OCI-LY7 (cell line): ENCODE results near the gene ZNF519. TPM values are rescaled to one million over a fixed set of nuclear protein-coding genes. Genes with fewer than 3 reads are reported as not detected.
"Not testable (repeated sequence)": the region's sequence is repeated elsewhere in the genome, so short reads cannot be mapped to it uniquely, and the experiment has no call there.

Experiments used
- BruUV-seq: library from RNA; stranded (reverse); fragments of 400-500 nt; replicated peaks from 2 replicates; lab custom pipeline; 2021; lab: Mats Ljungman, UMichigan
- CTCF ChIA-PET: fragments of 300-600 bp; sonication (Branson Sonifier 250); formaldehyde crosslinking; loops from one replicate; lab custom pipeline; 2022; ENCODE audit warnings: antibody characterized with exemption; ENCODE audit not compliant: unreplicated experiment; lab: Charles Lee
- POLR2A ChIA-PET: fragments of 300-600 bp; sonication (Branson Sonifier 250); formaldehyde crosslinking; loops from one replicate; lab custom pipeline; 2022; ENCODE audit warnings: antibody characterized with exemption; lab: Charles Lee
- DNase-seq: peaks from one replicate; pipeline ENCODE4 v3.0.0-alpha.2; 2015; ENCODE audit warnings: low spot score
- H2AFZ ChIP-seq: fragments of 200-600 bp; sonication (generic), shearing (Covaris generic); 2 replicates; pipeline ENCODE4 v1.6.1; 2014; ENCODE audit warnings: mild to moderate bottlenecking, antibody characterized with exemption, low read length, moderate library complexity
- H3K27ac ChIP-seq: fragments of 200-600 bp; sonication (generic); 2 replicates; pipeline ENCODE4 v1.5.1; 2014; ENCODE audit warnings: mixed run types, low read depth, mild to moderate bottlenecking, moderate library complexity, low read length, inconsistent platforms; ENCODE audit not compliant: poor library complexity, severe bottlenecking
- H3K36me3 ChIP-seq: fragments of 200-600 bp; sonication (generic); 2 replicates; pipeline ENCODE4 v1.6.1; 2014; ENCODE audit warnings: mild to moderate bottlenecking, antibody characterized with exemption, low read length, moderate library complexity, mixed read lengths; ENCODE audit not compliant: insufficient read depth
- H3K4me1 ChIP-seq: fragments of 200-600 bp; sonication (generic); 2 replicates; pipeline ENCODE4 v1.5.1; 2014; ENCODE audit warnings: mild to moderate bottlenecking, low read length; ENCODE audit not compliant: insufficient read depth, poor library complexity, severe bottlenecking
- H3K4me2 ChIP-seq: fragments of 200-600 bp; sonication (generic); 2 replicates; pipeline ENCODE4 v1.6.1; 2014; ENCODE audit warnings: mild to moderate bottlenecking, low read length
- H3K4me3 ChIP-seq: fragments of 200-600 bp; sonication (generic); 2 replicates; pipeline ENCODE4 v1.5.1; 2014; ENCODE audit warnings: mild to moderate bottlenecking, low read depth, low read length; ENCODE audit not compliant: poor library complexity, severe bottlenecking
- H3K79me2 ChIP-seq: fragments of 200-600 bp; sonication (generic); 2 replicates; pipeline ENCODE4 v1.6.1; 2016; ENCODE audit warnings: low read depth, mild to moderate bottlenecking, low read length, moderate library complexity, mixed read lengths; ENCODE audit not compliant: insufficient read depth
- H3K9me2 ChIP-seq: fragments of 200-600 bp; sonication (generic); 2 replicates; pipeline ENCODE4 v1.6.1; 2016; ENCODE audit warnings: mild to moderate bottlenecking, low read length, mixed read lengths; ENCODE audit not compliant: insufficient read depth
- H3K9me3 ChIP-seq: fragments of 200-600 bp; sonication (generic); 2 replicates; pipeline ENCODE4 v1.6.1; 2014; ENCODE audit warnings: mild to moderate bottlenecking, mixed run types, low read length, mixed read lengths
- H4K20me1 ChIP-seq: fragments of 200-600 bp; sonication (generic); 2 replicates; pipeline ENCODE4 v1.6.1; 2014; ENCODE audit warnings: mild to moderate bottlenecking, antibody characterized with exemption, low read length, moderate library complexity, mixed read lengths; ENCODE audit not compliant: insufficient read depth
- CTCF ChIP-seq: fragments of 200-600 bp; sonication (generic); conservative IDR thresholded peaks from 2 replicates; pipeline ENCODE4 v1.5.1; 2014; ENCODE audit warnings: mild to moderate bottlenecking, antibody characterized with exemption, low read length, moderate library complexity, mixed read lengths
- EZH2phosphoT487 ChIP-seq: fragments of 200-600 bp; sonication (generic); IDR thresholded peaks from 2 replicates; pipeline ENCODE4 v1.6.1; 2018; ENCODE audit warnings: low read depth, borderline replicate concordance, mild to moderate bottlenecking, mixed run types, antibody characterized with exemption, low read length, moderate library complexity, mixed read lengths
- intact Hi-C: fragments of 100-400 bp; cut with micrococcal nuclease; formaldehyde crosslinking; loops from one replicate; pipeline ENCODE4 v1.10.0; 2022; ENCODE audit not compliant: unreplicated experiment
- total RNA-seq, 2 experiments: library from RNA; depleted of rRNA in 1 of 2; stranded (reverse); fragments of >200 nt in 1 of 2; shearing (Covaris generic) in 1 of 2; gene quantifications; 2 replicates each; pipeline ENCODE4 v1.2.3, GENCODE V29; 2014 to 2022

Gene ZNF519
- total RNA-seq, 2 experiments from 2014 or later = 52.7 to 57.6 TPM

DNA sequence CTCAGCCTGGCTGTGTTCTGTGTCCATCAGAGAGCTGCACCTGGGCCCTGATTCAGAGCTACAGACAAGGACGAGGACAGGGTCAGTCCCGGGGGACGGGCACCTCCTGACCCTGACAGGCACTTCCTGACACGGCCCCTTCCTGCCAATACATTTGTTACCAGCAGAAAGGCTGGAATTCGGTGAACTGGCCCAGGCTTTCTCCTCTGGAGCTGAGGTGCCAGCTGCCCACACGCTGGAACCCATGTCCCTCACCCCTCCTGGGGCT, 12.3 kb upstream of the ZNF519 start:
- H3K79me2 ChIP-seq = no peaks in the 10 kb centered on the region
- no peaks in the 10 kb centered on the region for H3K9me2 ChIP-seq
- H3K4me3 ChIP-seq = no peak overlapping the region
- H4K20me1 ChIP-seq = no peaks in the 10 kb centered on the region
- TF ChIP-seq CTCF = no peak
- TF ChIP-seq EZH2phosphoT487 = no peak
- no peak for DNase-seq
- no peak overlapping the region for H3K27ac ChIP-seq
- H3K36me3 ChIP-seq = no peaks in the 10 kb centered on the region
- CTCF ChIA-PET = no interaction called here
- POLR2A ChIA-PET = no interaction called here
- no peak overlapping the region for H2AFZ ChIP-seq
- no TSS peak for BruUV-seq
- intact Hi-C loops = no loop called here
- H3K9me3 ChIP-seq = no peaks in the 10 kb centered on the region
- H3K4me1 ChIP-seq = no peaks in the 10 kb centered on the region
- no peak overlapping the region for H3K4me2 ChIP-seq

DNA sequence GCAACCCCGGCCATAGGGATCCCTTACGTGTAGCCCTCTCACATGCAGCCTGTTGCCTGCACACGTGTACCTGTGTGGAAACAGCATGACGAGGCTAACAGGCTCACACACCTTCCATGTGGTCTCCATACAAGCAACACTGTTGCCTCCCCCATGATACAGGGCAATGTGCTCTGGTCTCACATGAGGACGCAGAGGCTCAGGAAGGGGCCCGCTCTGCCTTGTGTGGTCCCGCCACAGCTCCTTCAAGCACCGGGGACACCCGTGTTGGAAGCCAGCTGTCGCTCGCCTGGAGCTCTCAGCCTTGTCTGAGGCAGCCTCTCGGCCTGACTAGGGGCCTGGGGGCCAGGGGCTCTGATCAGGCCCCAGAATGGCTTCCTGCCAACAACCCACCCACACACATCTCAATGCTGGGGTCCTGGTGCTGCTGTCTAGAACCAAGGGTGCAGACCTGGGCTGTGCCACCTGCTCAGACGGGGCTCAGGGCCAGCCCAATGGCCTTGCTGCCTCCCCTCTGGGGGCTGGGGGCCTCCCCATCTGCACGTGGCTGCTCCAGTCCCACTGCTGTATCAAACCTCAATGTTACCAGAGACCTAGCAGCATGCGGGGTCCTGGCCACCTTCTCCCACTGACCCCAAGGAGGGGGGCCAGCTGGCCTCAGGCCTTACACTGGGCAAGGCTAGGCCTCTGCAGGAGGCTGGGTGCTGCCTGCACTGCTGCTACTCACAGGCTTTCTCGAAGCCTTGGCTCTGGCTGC, 11.8 kb upstream of the ZNF519 start:
- H2AFZ ChIP-seq, DNase-seq, H3K4me2 ChIP-seq, H3K4me1 ChIP-seq, H3K36me3 ChIP-seq, H3K4me3 ChIP-seq, intact Hi-C loops, H3K79me2 ChIP-seq, H3K9me3 ChIP-seq, H3K9me2 ChIP-seq, BruUV-seq, H3K27ac ChIP-seq, CTCF ChIA-PET, POLR2A ChIA-PET, H4K20me1 ChIP-seq: not testable (repeated sequence)

DNA sequence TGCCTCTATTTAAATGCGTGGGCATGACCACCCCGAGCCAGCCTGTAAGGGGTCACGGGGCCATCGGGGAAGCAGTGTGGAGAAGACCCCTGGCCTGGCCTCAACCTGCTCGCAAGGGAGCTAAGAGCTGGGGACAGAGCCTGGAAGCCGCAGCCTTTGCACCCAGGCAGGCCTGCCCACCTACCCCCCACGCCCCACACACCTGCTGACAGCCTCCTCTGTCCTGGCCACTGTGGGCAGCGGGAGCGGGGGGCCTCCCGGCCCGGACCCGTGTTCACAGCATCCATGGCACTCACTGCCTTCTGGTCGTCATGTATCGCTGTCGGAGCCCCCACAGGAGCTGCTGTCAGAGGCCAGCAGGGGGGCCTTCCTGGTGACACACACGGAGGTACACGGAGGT, 11.2 kb upstream of the ZNF519 start:
- H2AFZ ChIP-seq, H4K20me1 ChIP-seq, H3K4me3 ChIP-seq, H3K79me2 ChIP-seq, DNase-seq, H3K9me3 ChIP-seq, BruUV-seq, H3K4me2 ChIP-seq, intact Hi-C loops, H3K36me3 ChIP-seq, H3K9me2 ChIP-seq, POLR2A ChIA-PET, H3K4me1 ChIP-seq, CTCF ChIA-PET, H3K27ac ChIP-seq: not testable (repeated sequence)

DNA sequence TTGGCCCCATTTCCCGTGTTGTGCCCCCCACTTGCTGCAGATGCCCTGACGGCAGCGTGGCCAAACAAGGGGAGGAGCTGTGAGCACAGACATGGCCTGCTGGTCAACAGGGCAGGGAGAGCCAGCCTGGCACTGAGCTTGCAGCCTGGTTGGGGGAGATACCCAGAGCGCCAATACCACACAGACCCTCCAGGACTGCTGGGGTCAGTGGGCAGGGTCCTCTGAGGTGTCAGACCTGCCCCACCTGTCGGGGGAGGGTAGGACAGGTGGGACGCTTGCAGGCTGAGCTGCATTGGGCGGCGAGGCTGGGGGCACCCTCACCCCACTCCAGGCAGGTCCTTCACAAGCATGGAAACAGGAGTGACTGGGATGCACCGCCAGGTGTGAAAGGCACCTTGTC, 9.9 kb upstream of the ZNF519 start:
- H3K27ac ChIP-seq, H3K4me2 ChIP-seq, H3K9me2 ChIP-seq, intact Hi-C loops, H3K4me1 ChIP-seq, H3K9me3 ChIP-seq, DNase-seq, H4K20me1 ChIP-seq, CTCF ChIA-PET, BruUV-seq, H3K36me3 ChIP-seq, H3K79me2 ChIP-seq, POLR2A ChIA-PET, H2AFZ ChIP-seq, H3K4me3 ChIP-seq: not testable (repeated sequence)

- BruUV-seq, H3K36me3 ChIP-seq, H4K20me1 ChIP-seq, DNase-seq, H3K27ac ChIP-seq, H3K79me2 ChIP-seq, H3K9me2 ChIP-seq, intact Hi-C loops, H2AFZ ChIP-seq, CTCF ChIA-PET, POLR2A ChIA-PET, H3K4me2 ChIP-seq, H3K4me3 ChIP-seq, H3K4me1 ChIP-seq, H3K9me3 ChIP-seq: not testable (repeated sequence)
Measured at GRCh38 chr18:14139583-14139982, 7.3 kb upstream of the ZNF519 start.

GRCh38 chr18:14137971-14138370, 5.7 kb upstream of the ZNF519 start:
- DNase-seq, H3K4me1 ChIP-seq, H3K9me2 ChIP-seq, H3K36me3 ChIP-seq, H3K4me3 ChIP-seq, H3K9me3 ChIP-seq, POLR2A ChIA-PET, H3K27ac ChIP-seq, CTCF ChIA-PET, H3K4me2 ChIP-seq, intact Hi-C loops, H3K79me2 ChIP-seq, H4K20me1 ChIP-seq, H2AFZ ChIP-seq, BruUV-seq: not testable (repeated sequence)
